MCF 10A (cell line): Measurements from ENCODE around the gene PRXL2A. TPM values are rescaled to one million over a fixed set of nuclear protein-coding genes. Genes with fewer than 3 reads are reported as not detected.
A peak's percentile ranks its signal among the peaks of the same experiment; 100 is the strongest.

ENCODE experiments used
- BruUV-seq: library from RNA; stranded (reverse); fragments of 400-500 nt; replicated peaks from 2 replicates; lab custom pipeline; 2021; lab: Mats Ljungman, UMichigan
- CTCF ChIA-PET: fragments of 300-600 bp; sonication (Branson Sonifier 250); formaldehyde crosslinking; extraction: SDS; loops from one replicate; lab custom pipeline; 2021; ENCODE audit warnings: antibody characterized with exemption, inconsistent platforms; lab: Yijun Ruan, JAX
- POLR2A ChIA-PET: fragments of 300-600, 350-650 bp; sonication (Branson Sonifier 250); formaldehyde crosslinking; extraction: SDS; loops from one replicate; lab custom pipeline; 2020; ENCODE audit warnings: antibody characterized with exemption, inconsistent platforms; lab: Yijun Ruan, JAX
- DNase-seq: peaks from one replicate; pipeline ENCODE4 v3.0.0-alpha.2; 2018; ENCODE audit not compliant: unreplicated experiment
- H3K27ac Mint-ChIP-seq: one replicate; pipeline ENCODE4 v1.8.0; 2022; ENCODE audit warnings: mild to moderate bottlenecking, low read depth, mixed read lengths; ENCODE audit not compliant: unreplicated experiment
- H3K27me3 Mint-ChIP-seq: one replicate; pipeline ENCODE4 v1.8.0; 2022; ENCODE audit warnings: mixed read lengths; ENCODE audit not compliant: insufficient read depth, unreplicated experiment
- H3K36me3 Mint-ChIP-seq: one replicate; pipeline ENCODE4 v1.8.0; 2022; ENCODE audit warnings: mild to moderate bottlenecking, moderate library complexity, mixed read lengths; ENCODE audit not compliant: insufficient read depth, unreplicated experiment
- H3K4me1 Mint-ChIP-seq: one replicate; pipeline ENCODE4 v1.8.0; 2022; ENCODE audit warnings: mixed read lengths; ENCODE audit not compliant: insufficient read depth, unreplicated experiment
- H3K4me3 Mint-ChIP-seq: one replicate; pipeline ENCODE4 v1.8.0; 2022; ENCODE audit warnings: mild to moderate bottlenecking, moderate library complexity, mixed read lengths; ENCODE audit not compliant: unreplicated experiment
- H3K9me3 Mint-ChIP-seq: one replicate; pipeline ENCODE4 v1.8.0; 2022; ENCODE audit warnings: mixed read lengths; ENCODE audit not compliant: unreplicated experiment
- CTCF ChIP-seq: fragments of 200-600 bp; IDR thresholded peaks from one replicate; pipeline ENCODE4 v1.8.0; 2022; ENCODE audit warnings: antibody characterized with exemption, mild to moderate bottlenecking; ENCODE audit not compliant: unreplicated experiment
- intact Hi-C: fragments of 100-400 bp; cut with micrococcal nuclease; formaldehyde crosslinking; loops from 2 replicates; pipeline ENCODE4 v1.14.1; 2022
- total RNA-seq: library from RNA; stranded (reverse); gene quantifications from 2 replicates; pipeline ENCODE4 v1.2.3, GENCODE V29; 2022

Gene PRXL2A
- total RNA-seq, 1 experiment from 2014 or later, result 6.7 TPM

- H3K9me3 Mint-ChIP-seq, result no peaks in the 10 kb centered on the region
- H3K27ac Mint-ChIP-seq, result no peak overlapping the region
- DNase-seq, result no peak
- intact Hi-C loops, result no loop called here
- no peaks in the 10 kb centered on the region for H3K4me1 Mint-ChIP-seq
- no TSS peak for BruUV-seq
- TF ChIP-seq CTCF, result no peak
- ChIA-PET POLR2A (interaction anchor here (1.2 kb wide), 1 partner anchor 25 kb away, joined by 3 read pairs; no protein-coding TSS in a partner anchor), CTCF (interaction anchor here (1.1 to 3.3 kb wide), 7 partner anchors 11 to 503 kb away, joined by 3 to 23 read pairs (median 4); no protein-coding TSS in a partner anchor)
- peaks cover 2% of the 10 kb centered on the region for H3K36me3 Mint-ChIP-seq
- H3K4me3 Mint-ChIP-seq, result no peak overlapping the region
- no peaks in the 10 kb centered on the region for H3K27me3 Mint-ChIP-seq
Measured at GRCh38 chr10:80421707-80422536, 13.6 kb downstream of the PRXL2A start.

- Mint-ChIP-seq H3K4me3 (no peak overlapping the region), H3K9me3 (no peaks in the 10 kb centered on the region), H3K36me3 (no peaks in the 10 kb centered on the region), H3K27me3 (no peaks in the 10 kb centered on the region), H3K4me1 (peaks cover 12% of the 10 kb centered on the region), H3K27ac (no peak overlapping the region)
- no peak for TF ChIP-seq CTCF
- ChIA-PET CTCF (interaction anchor here (0.6 to 3.5 kb wide), 3 partner anchors 19 to 237 kb away, joined by 3 to 15 read pairs (median 3); no protein-coding TSS in a partner anchor), POLR2A (interaction anchor here (0.7 to 1.3 kb wide), 7 partner anchors 11 to 89 kb away, joined by 3 to 4 read pairs (median 3); no protein-coding TSS in a partner anchor)
- intact Hi-C loops, result no loop called here
- no TSS peak for BruUV-seq
- no peak for DNase-seq
Measured at GRCh38 chr10:80425901-80426300, 17.6 kb downstream of the PRXL2A start.

GRCh38 chr10:80427541-80427940 is 19.2 kb downstream of the PRXL2A start:
- ChIA-PET POLR2A (interaction anchor here (0.9 kb wide), 1 partner anchor 36 kb away, joined by 3 read pairs; no protein-coding TSS in a partner anchor), CTCF (interaction anchor here (3.5 kb wide), 1 partner anchor 17 kb away, joined by 15 read pairs; no protein-coding TSS in a partner anchor)
- no TSS peak for BruUV-seq
- Mint-ChIP-seq H3K36me3 (no peaks in the 10 kb centered on the region), H3K27ac (no peak overlapping the region), H3K27me3 (no peaks in the 10 kb centered on the region), H3K4me3 (no peak overlapping the region), H3K9me3 (no peaks in the 10 kb centered on the region), H3K4me1 (peaks cover 12% of the 10 kb centered on the region)
- no peak for DNase-seq
- intact Hi-C loops, result no loop called here
- TF ChIP-seq CTCF, result no peak

GRCh38 chr10:80429521-80429973 is 21.2 kb downstream of the PRXL2A start:
- CTCF ChIA-PET, result interaction anchor here (1.3 to 5.7 kb wide), 5 partner anchors 10 to 169 kb away, joined by 4 to 57 read pairs (median 5); no protein-coding TSS in a partner anchor
- peak overlapping the region; percentile 94 for H3K27ac Mint-ChIP-seq
- intact Hi-C loops, result no loop called here

More at GRCh38 chr10:80429521-80429973, 21.2 kb downstream of the PRXL2A start:
- DNase-seq, result peak; percentile 95
- H3K4me1 Mint-ChIP-seq, result peaks cover 12% of the 10 kb centered on the region
- H3K27me3 Mint-ChIP-seq, result no peaks in the 10 kb centered on the region
- POLR2A ChIA-PET, result interaction anchor here (0.7 to 1.0 kb wide), 3 partner anchors 18 to 85 kb away, joined by 3 to 5 read pairs (median 5); no protein-coding TSS in a partner anchor
- no peak for TF ChIP-seq CTCF
- no peaks in the 10 kb centered on the region for H3K36me3 Mint-ChIP-seq
- no peaks in the 10 kb centered on the region for H3K9me3 Mint-ChIP-seq
- no TSS peak for BruUV-seq
- H3K4me3 Mint-ChIP-seq, result peak overlapping the region; percentile 12
